SK-N-SH treated with all-trans-retinoic acid at 6 μM for 48 hours (cell line): ENCODE results near the gene ELAC1.
"Not testable (repeated sequence)": the region's sequence is repeated elsewhere in the genome, so short reads cannot be mapped to it uniquely, and the experiment has no call there.

Source experiments
- ATAC-seq: fragments of 200-7000 bp; cut with Tn5 transposase; 3 replicates; pipeline ENCODE4 v1.9.1; 2020; ENCODE audit warnings: mild to moderate bottlenecking, moderate library complexity
- BACH2 ChIP-seq: fragments of 250-450 bp; sonication (Bioruptor Pico); IDR thresholded peaks from 2 replicates; pipeline ENCODE4 v1.9.0; 2021; ENCODE audit warnings: mild to moderate bottlenecking, borderline replicate concordance
- CREB5 ChIP-seq: fragments of 250-450 bp; sonication (Bioruptor Pico); IDR thresholded peaks from 2 replicates; pipeline ENCODE4 v1.5.1; 2020; ENCODE audit warnings: low read depth, mild to moderate bottlenecking, moderate library complexity
- CSDC2 ChIP-seq: fragments of 250-450 bp; sonication (Bioruptor Pico); IDR thresholded peaks from 2 replicates; pipeline ENCODE4 v1.5.0; 2020; ENCODE audit warnings: mild to moderate bottlenecking, moderate library complexity
- ESRRG ChIP-seq: fragments of 250-450 bp; sonication (Bioruptor Pico); IDR thresholded peaks from 2 replicates; pipeline ENCODE4 v1.6.1; 2021; ENCODE audit warnings: mild to moderate bottlenecking
- GLIS3 ChIP-seq: fragments of 250-450 bp; sonication (Bioruptor Pico); IDR thresholded peaks from 2 replicates; pipeline ENCODE4 v1.5.0; 2020; ENCODE audit warnings: mild to moderate bottlenecking, moderate library complexity
- ISL1 ChIP-seq: fragments of 250-450 bp; sonication (Bioruptor Pico); IDR thresholded peaks from 2 replicates; pipeline ENCODE4 v2.1.2; 2022; ENCODE audit warnings: mild to moderate bottlenecking, moderate library complexity
- OSR1 ChIP-seq: fragments of 250-450 bp; sonication (Bioruptor Pico); IDR thresholded peaks from 2 replicates; pipeline ENCODE4 v1.8.0; 2022; ENCODE audit warnings: moderate library complexity, mild to moderate bottlenecking, inconsistent platforms
- PPARA ChIP-seq: fragments of 250-450 bp; sonication (Bioruptor Pico); IDR thresholded peaks from 2 replicates; pipeline ENCODE4 v1.5.0; 2020; ENCODE audit warnings: mild to moderate bottlenecking, borderline replicate concordance
- SNAI2 ChIP-seq: fragments of 250-450 bp; sonication (Bioruptor Pico); IDR thresholded peaks from 2 replicates; pipeline ENCODE4 v1.5.0; 2020; ENCODE audit warnings: mild to moderate bottlenecking, moderate library complexity
- TCF4 ChIP-seq: fragments of 250-450 bp; sonication (Bioruptor Pico); IDR thresholded peaks from 2 replicates; pipeline ENCODE4 v1.8.0; 2021; ENCODE audit warnings: mild to moderate bottlenecking, moderate library complexity, borderline replicate concordance
- TOX ChIP-seq: fragments of 250-450 bp; sonication (Bioruptor Pico); IDR thresholded peaks from 2 replicates; pipeline ENCODE4 v1.8.0; 2021; ENCODE audit warnings: mild to moderate bottlenecking, moderate library complexity, borderline replicate concordance
- ZC3H10 ChIP-seq: fragments of 250-450 bp; sonication (Bioruptor Pico); IDR thresholded peaks from 2 replicates; pipeline ENCODE4 v1.5.1; 2021; ENCODE audit warnings: mild to moderate bottlenecking, moderate library complexity
- ZFP3 ChIP-seq: fragments of 250-450 bp; sonication (Bioruptor Pico); IDR thresholded peaks from 2 replicates; pipeline ENCODE4 v1.5.0; 2020; ENCODE audit warnings: mild to moderate bottlenecking, moderate library complexity
- ZFP30 ChIP-seq: fragments of 450-650 bp; formaldehyde crosslinking; IDR thresholded peaks from 2 replicates; pipeline ENCODE4 v1.5.0; 2022; ENCODE audit warnings: mild to moderate bottlenecking, moderate library complexity
- ZNF565 ChIP-seq: fragments of 450-650 bp; formaldehyde crosslinking; conservative IDR thresholded peaks from 2 replicates; pipeline ENCODE4 v1.5.0; 2020; ENCODE audit warnings: low read depth, mild to moderate bottlenecking, moderate library complexity
- ZNF8 ChIP-seq: fragments of 450-650 bp; formaldehyde crosslinking; IDR thresholded peaks from 2 replicates; pipeline ENCODE4 v1.5.0; 2020; ENCODE audit warnings: mild to moderate bottlenecking, moderate library complexity
- TF ChIP-seq, protein P1 (sequence below): fragments of 250-450 bp; sonication (Bioruptor Pico); IDR thresholded peaks from 2 replicates; pipeline ENCODE4 v1.8.0; 2020; ENCODE audit warnings: mild to moderate bottlenecking, moderate library complexity, borderline replicate concordance
- TF ChIP-seq, protein P2 (sequence below): fragments of 250-450 bp; sonication (Bioruptor Pico); IDR thresholded peaks from 2 replicates; pipeline ENCODE4 v1.5.0; 2020; ENCODE audit warnings: mild to moderate bottlenecking, moderate library complexity
- TF ChIP-seq, protein P3 (sequence below): fragments of 250-450 bp; sonication (Bioruptor Pico); IDR thresholded peaks from 2 replicates; pipeline ENCODE4 v1.5.1; 2021; ENCODE audit warnings: mild to moderate bottlenecking, moderate library complexity

The ELAC1 gene

DNA sequence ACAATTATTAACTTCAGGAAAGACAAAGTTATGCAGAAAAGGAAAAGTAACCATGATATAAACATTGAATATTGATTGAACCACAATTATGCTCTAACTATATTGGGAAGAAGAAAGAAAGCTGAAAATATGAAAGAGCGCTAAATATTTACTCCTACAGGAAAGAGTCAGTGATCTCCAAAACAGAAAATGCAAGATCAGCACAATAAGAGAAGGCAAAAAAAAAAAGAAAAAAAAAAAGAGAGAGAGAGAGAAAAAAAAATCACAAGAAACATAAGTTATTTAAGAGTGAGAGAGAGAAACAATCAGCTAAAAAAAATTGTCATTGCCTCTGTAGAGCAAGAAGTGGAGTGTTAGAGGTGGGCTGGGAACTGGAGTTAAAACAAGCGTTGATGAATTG lies 28.9 kb upstream of the ELAC1 start:
- ATAC-seq: no peak
- TF ChIP-seq TOX (CRISPR knock-in tag) (no peak), OSR1 (CRISPR knock-in tag) (no peak), ISL1 (CRISPR knock-in tag) (no peak), ESRRG (no peak), CSDC2 (CRISPR knock-in tag) (no peak), GLIS3 (CRISPR knock-in tag) (no peak), ZC3H10 (CRISPR knock-in tag) (no peak), BACH2 (CRISPR knock-in tag) (no peak), ZFP3 (CRISPR knock-in tag) (no peak), PPARA (no peak)
- TF ChIP-seq, protein P1, sequence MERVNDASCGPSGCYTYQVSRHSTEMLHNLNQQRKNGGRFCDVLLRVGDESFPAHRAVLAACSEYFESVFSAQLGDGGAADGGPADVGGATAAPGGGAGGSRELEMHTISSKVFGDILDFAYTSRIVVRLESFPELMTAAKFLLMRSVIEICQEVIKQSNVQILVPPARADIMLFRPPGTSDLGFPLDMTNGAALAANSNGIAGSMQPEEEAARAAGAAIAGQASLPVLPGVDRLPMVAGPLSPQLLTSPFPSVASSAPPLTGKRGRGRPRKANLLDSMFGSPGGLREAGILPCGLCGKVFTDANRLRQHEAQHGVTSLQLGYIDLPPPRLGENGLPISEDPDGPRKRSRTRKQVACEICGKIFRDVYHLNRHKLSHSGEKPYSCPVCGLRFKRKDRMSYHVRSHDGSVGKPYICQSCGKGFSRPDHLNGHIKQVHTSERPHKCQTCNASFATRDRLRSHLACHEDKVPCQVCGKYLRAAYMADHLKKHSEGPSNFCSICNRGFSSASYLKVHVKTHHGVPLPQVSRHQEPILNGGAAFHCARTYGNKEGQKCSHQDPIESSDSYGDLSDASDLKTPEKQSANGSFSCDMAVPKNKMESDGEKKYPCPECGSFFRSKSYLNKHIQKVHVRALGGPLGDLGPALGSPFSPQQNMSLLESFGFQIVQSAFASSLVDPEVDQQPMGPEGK (CRISPR knock-in tag): no peak
- TF ChIP-seq, all 23 proteins: peak for 0

GRCh38 chr18:50944245-50944932 lies 23.5 kb upstream of the ELAC1 start:
- no peak for ATAC-seq
- TF ChIP-seq GLIS3 (CRISPR knock-in tag): no peak
- no peak for TF ChIP-seq TOX (CRISPR knock-in tag)
- no peak for TF ChIP-seq ZFP30
- TF ChIP-seq ZNF565 (CRISPR knock-in tag): no peak
- no peak for TF ChIP-seq ESRRG
- TF ChIP-seq, protein P1 (CRISPR knock-in tag): no peak
- TF ChIP-seq ZNF8 (CRISPR knock-in tag): no peak
- no peak for TF ChIP-seq BACH2 (CRISPR knock-in tag)
- TF ChIP-seq, protein P2, sequence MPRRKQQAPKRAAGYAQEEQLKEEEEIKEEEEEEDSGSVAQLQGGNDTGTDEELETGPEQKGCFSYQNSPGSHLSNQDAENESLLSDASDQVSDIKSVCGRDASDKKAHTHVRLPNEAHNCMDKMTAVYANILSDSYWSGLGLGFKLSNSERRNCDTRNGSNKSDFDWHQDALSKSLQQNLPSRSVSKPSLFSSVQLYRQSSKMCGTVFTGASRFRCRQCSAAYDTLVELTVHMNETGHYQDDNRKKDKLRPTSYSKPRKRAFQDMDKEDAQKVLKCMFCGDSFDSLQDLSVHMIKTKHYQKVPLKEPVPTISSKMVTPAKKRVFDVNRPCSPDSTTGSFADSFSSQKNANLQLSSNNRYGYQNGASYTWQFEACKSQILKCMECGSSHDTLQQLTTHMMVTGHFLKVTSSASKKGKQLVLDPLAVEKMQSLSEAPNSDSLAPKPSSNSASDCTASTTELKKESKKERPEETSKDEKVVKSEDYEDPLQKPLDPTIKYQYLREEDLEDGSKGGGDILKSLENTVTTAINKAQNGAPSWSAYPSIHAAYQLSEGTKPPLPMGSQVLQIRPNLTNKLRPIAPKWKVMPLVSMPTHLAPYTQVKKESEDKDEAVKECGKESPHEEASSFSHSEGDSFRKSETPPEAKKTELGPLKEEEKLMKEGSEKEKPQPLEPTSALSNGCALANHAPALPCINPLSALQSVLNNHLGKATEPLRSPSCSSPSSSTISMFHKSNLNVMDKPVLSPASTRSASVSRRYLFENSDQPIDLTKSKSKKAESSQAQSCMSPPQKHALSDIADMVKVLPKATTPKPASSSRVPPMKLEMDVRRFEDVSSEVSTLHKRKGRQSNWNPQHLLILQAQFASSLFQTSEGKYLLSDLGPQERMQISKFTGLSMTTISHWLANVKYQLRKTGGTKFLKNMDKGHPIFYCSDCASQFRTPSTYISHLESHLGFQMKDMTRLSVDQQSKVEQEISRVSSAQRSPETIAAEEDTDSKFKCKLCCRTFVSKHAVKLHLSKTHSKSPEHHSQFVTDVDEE (CRISPR knock-in tag): no peak

DNA sequence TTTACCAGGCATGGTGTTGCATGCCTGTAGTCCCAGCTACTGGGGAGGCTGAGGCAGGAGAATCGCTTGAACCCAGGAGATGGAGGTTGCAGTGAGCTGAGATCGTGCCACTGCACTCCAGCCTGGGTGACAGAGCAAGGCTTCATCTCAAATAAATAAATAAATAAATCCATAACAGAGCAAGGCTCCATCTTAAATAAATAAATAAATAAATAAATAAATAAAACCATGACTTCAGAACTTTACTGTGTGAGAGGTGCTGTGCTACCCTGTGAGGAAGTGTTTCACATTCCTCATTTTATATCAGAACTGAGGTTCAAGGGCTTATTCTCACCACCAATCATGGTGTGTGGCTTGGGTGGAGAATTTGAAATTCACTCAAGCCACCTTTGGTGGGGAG lies 21.9 kb upstream of the ELAC1 start:
- ATAC-seq: not testable (repeated sequence)

DNA sequence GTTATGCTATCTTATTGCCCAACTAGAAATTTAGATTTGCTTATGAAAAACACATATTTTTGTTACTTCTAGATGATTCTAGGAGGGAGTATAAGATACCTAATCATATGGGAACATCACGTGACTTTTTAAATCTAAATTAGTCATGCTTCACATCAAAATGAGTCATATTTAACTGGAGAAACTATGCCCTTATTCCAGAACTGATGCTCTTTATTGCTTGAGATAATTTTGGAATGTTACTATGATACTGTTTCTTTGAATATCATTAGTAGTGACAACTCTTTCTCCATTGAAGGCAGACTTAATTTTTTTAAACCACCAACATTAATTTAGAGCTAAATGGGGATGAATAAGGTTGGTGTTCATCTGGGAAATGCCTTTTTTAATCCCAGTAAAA lies 19.9 kb upstream of the ELAC1 start:
- peak; percentile 51 for ATAC-seq
- 0 out of 2 replicates have a peak, but pooled peaks have one; percentile 38 for TF ChIP-seq ZC3H10 (CRISPR knock-in tag)
- 0 out of 2 replicates have a peak, but pooled peaks have one; percentile 36 for TF ChIP-seq CREB5 (CRISPR knock-in tag)
- no peak for TF ChIP-seq CSDC2 (CRISPR knock-in tag)

DNA sequence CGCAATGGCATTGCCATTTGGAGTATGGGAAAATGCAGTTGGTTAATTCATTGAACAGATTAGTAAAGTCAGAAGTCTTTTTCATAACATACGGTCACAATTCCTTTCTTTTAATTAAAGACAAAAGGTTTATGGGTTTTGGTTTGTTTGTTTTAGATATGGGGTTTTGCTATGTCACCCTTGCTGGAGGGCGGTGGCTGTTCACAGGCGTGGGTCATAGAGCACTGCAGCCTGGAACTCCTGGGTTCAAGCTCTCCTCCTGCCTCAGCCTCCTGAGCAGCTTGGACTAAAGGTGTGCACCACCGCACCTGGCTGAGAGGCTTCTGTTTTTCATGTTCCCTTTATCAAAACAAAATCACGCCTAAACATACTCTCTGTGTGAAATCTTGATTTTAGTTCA lies 18.7 kb upstream of the ELAC1 start:
- no peak for ATAC-seq
- TF ChIP-seq ZNF8 (CRISPR knock-in tag) (no peak), TCF4 (CRISPR knock-in tag) (no peak), ZC3H10 (CRISPR knock-in tag) (no peak), ISL1 (CRISPR knock-in tag) (no peak), BACH2 (CRISPR knock-in tag) (no peak), PPARA (no peak), SNAI2 (CRISPR knock-in tag) (no peak)
- TF ChIP-seq, protein P3, sequence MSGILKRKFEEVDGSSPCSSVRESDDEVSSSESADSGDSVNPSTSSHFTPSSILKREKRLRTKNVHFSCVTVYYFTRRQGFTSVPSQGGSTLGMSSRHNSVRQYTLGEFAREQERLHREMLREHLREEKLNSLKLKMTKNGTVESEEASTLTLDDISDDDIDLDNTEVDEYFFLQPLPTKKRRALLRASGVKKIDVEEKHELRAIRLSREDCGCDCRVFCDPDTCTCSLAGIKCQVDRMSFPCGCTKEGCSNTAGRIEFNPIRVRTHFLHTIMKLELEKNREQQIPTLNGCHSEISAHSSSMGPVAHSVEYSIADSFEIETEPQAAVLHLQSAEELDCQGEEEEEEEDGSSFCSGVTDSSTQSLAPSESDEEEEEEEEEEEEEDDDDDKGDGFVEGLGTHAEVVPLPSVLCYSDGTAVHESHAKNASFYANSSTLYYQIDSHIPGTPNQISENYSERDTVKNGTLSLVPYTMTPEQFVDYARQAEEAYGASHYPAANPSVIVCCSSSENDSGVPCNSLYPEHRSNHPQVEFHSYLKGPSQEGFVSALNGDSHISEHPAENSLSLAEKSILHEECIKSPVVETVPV (CRISPR knock-in tag): no peak
- TF ChIP-seq, protein P2 (CRISPR knock-in tag): no peak
